GM12892 (cell line): ENCODE data around the gene XYLT1.

ENCODE experiments used
- POLR2A ChIP-seq: IDR thresholded peaks from 2 replicates; pipeline ENCODE4 v1.6.1; 2011; ENCODE audit warnings: low read depth, low read length, control low read depth
- TAF1 ChIP-seq: IDR thresholded peaks from 2 replicates; pipeline ENCODE4 v1.6.1; 2011; ENCODE audit warnings: low read depth, mild to moderate bottlenecking, control low read depth, low read length, borderline replicate concordance

DNA sequence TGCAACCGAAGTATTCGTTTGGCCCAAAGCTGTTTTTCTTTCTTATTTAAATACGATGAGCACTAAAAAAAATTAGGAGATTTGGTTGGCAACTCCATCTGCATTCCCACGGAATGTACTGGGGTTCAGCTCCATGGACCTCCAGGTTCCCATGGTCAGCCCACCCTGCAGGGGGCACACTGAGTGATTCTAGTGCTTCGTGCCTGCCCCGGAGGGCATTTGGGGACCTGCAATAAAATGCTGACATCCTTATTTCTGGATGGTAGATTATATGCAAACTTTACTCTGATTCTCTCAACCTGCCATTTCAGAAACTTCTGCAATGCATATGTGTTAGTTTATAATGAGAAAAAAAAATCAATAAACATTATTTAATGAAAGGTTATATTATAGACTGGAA, 339.4 kb downstream of the XYLT1 start:
- TF ChIP-seq POLR2A: no peak
- no peak for TF ChIP-seq TAF1
